NCI-H146 treated with DMSO at 0.1 percent for 48 hours (cell line): ENCODE measurements around the gene FMN2.
"Not testable (repeated sequence)": the region's sequence is repeated elsewhere in the genome, so short reads cannot be mapped to it uniquely, and the experiment has no call there.

Experiments used
- DNase-seq: peaks from one replicate; lab custom pipeline; 2025; ENCODE audit not compliant: unreplicated experiment; lab: John Stamatoyannopoulos, UW

Gene FMN2

GRCh38 chr1:240244968-240245628 is 153.4 kb downstream of the FMN2 start:
- DNase-seq: no peak

GRCh38 chr1:240245629-240246020 is 153.9 kb downstream of the FMN2 start:
- no peak for DNase-seq

GRCh38 chr1:240247899-240248298 is 156.2 kb downstream of the FMN2 start:
- no peak for DNase-seq

GRCh38 chr1:240254006-240254405 is 162.3 kb downstream of the FMN2 start:
- no peak for DNase-seq

GRCh38 chr1:240254778-240255291 is 163.2 kb downstream of the FMN2 start:
- no peak for DNase-seq

- no peak for DNase-seq
These were observed 164.2 kb downstream of the FMN2 start for GRCh38 chr1:240255922-240256321.

- no peak for DNase-seq
These were observed 165.3 kb downstream of the FMN2 start for GRCh38 chr1:240256836-240257503.

- no peak for DNase-seq
These were observed 167.2 kb downstream of the FMN2 start for GRCh38 chr1:240258910-240259309.

- not testable (repeated sequence) for DNase-seq
These were observed 172.8 kb downstream of the FMN2 start for GRCh38 chr1:240264494-240264893.

GRCh38 chr1:240271081-240271480 is 179.4 kb downstream of the FMN2 start:
- no peak for DNase-seq

- no peak for DNase-seq
These were observed 182.9 kb downstream of the FMN2 start for GRCh38 chr1:240274569-240274968.

GRCh38 chr1:240275219-240275618 is 183.5 kb downstream of the FMN2 start:
- DNase-seq: not testable (repeated sequence)

- no peak for DNase-seq
These were observed 186.4 kb downstream of the FMN2 start for GRCh38 chr1:240278082-240278481.

GRCh38 chr1:240280560-240281322 is 189.1 kb downstream of the FMN2 start:
- peak; percentile 94 for DNase-seq

GRCh38 chr1:240282061-240282830 is 190.6 kb downstream of the FMN2 start:
- DNase-seq: no peak

GRCh38 chr1:240284656-240285414 is 193.2 kb downstream of the FMN2 start:
- DNase-seq: no peak

GRCh38 chr1:240285540-240285939 is 193.9 kb downstream of the FMN2 start:
- DNase-seq: no peak

- DNase-seq: no peak
These were observed 196.0 kb downstream of the FMN2 start for GRCh38 chr1:240287722-240288121.

GRCh38 chr1:240293706-240294105 is 202.0 kb downstream of the FMN2 start:
- DNase-seq: no peak

GRCh38 chr1:240294566-240294965 is 202.9 kb downstream of the FMN2 start:
- no peak for DNase-seq
